Activated CD8-positive, alpha-beta memory T cell treated with anti-CD3 and anti-CD28 coated beads, Interleukin-2, amount 50 U/mL, for 1 hour (primary cell): Measurements from ENCODE around the gene FBXO4.
"Not testable (repeated sequence)": the region's sequence is repeated elsewhere in the genome, so short reads cannot be mapped to it uniquely, and the experiment has no call there.

Experiments
- DNase-seq: peaks from one replicate; pipeline ENCODE4 v3.0.0-alpha.2; 2020; ENCODE audit errors: extremely low read depth

FBXO4 gene

DNA sequence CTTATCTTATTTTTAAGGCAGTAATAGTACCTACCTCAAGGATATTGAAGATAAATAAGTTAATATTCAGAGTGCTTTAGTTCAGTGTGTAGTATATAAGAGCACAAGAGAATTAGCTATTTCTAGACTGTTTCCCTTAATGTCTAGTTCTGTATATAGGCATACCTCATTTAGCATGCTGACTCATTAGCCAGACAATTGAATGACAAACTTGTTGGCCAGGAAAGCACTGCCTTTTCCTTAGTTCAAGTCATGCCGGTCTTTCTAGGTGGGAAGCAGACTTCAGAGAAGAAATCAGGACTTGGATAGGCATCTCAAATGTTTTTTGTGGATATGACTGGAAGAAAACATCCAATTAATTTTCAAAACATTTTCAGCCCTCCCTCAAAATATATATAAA is 3.2 kb upstream of the FBXO4 start:
- DNase-seq: no peak

DNA sequence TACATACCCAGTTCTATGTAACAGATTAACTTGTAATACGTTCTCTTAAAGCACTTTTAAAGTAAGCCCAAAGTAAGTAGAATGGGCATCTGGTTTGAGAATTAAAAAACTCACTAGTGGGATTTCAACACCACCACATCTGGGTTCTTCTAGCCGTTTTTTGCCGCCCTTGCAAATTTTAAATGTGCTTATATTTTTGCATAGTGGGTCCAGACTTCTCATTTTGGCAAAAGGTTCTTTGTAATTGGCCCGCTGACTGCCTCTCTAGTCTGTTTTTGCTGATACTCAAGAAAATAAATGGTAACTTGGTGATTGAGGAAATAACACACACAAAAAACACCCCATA is 582 bp upstream of the FBXO4 start:
- DNase-seq: no peak

DNA sequence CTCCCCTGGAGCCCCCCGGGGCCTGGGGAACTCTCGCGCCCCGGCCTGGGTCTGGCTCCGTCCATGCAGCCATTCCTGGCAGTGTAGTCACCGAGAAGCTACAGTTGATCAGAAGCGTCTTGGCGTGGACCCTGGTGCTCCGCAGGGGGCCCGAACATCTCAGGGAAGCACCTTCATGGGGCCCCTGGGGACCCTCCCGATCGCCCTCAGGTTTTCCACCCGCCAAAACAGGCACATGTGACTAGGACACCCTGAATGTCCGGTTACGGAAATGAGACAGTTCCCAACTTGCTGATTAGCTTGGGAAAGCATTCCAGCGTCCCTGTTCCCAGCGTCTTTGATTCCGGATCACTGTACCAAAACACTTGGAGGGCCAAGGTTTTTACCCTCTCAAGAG is 472 bp downstream of the FBXO4 start:
- DNase-seq: no peak

DNA sequence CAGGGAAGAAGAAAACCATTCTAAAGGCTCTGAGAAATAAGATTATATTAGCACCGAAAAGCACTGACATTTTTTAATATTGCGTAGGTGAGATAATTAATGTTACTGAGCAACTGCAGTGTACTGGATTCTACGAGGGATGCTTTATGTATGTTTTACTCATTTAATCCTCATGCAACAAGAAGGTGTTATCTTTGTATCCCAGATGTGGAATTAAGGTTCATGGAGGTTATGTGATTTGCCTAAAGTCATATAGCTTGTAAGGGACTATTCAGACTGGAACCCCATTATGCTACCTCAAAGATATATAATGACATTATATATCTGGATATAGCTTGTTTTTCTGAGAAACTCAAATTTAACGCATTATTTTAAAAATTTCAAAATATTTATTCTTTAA is 2.5 kb downstream of the FBXO4 start:
- DNase-seq: no peak

DNA sequence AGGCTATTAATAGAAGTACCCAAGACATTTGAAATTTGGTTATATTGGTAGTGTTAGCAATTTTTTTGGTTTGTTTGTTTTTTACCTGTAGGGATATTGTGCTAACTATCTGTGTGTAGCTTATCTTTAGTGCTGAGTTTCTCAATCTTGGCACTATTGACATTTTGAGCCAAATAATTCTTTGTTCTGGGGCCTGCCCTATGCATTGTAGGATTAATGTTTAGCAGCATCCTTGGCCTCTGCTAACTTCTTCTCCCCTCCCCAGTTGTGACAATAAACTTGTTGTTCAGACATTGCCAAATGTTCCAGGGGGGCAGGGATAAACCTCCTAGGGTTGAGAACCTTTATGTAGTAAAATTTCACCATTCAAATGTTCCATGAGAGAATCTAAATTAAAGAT is 4.0 kb downstream of the FBXO4 start:
- DNase-seq: no peak

DNA sequence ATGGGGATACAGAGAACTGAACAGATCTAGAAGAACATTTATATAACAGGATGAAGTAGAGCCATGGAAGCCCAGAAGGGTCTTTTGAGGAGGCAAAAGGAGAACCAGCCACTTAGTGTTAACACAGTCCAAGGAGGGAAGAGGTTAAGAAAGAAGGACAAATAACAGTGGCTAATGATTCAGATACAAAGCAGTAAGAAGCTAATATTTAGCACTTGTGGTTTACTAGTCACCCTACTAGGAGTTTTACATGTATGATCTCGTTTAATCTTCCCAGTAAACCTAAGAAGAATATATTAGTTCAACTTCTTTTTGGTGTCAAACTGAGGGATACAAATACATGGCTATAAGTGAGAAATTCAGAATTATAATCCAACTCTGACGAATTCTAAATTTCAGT is 7.7 kb downstream of the FBXO4 start:
- DNase-seq: no peak

DNA sequence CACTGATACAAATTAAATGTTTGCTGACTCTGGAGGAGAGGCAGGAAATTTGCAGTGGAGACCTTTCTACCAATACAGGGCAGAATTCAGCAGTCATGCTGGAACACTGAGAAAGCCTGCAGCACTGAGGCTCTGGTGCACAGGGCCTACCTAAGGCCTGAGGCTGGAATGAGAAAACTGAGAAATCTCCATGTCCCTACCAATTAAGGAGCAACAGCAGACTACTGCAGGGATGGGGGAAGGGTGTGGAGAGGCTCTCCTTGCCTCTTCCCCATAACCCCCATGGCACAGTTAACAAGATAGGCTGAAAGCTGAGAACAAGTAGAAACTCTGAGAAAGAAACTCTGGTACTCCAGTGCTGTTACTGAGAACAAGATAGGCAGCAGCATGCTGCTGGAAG is 10.5 kb downstream of the FBXO4 start:
- DNase-seq: no peak

DNA sequence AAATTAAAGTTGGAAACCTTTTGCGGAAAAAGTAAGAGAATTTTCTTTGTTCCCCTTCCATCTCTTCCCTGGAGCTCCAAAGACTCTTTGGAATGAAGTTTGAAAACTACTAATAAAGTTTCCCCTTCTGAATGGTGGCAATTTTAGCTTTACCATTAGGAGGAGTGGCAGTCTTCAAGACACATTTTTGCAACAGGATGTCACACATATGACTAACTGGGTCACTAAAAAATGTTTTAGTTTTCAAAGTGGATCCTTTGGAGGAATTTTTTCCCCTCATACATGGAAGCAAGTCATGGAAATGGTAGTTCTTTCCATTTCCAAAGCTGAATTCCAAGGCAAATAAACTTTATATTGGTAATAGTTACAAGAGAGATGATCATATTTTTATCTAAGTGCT is 15.6 kb downstream of the FBXO4 start:
- DNase-seq: no peak

DNA sequence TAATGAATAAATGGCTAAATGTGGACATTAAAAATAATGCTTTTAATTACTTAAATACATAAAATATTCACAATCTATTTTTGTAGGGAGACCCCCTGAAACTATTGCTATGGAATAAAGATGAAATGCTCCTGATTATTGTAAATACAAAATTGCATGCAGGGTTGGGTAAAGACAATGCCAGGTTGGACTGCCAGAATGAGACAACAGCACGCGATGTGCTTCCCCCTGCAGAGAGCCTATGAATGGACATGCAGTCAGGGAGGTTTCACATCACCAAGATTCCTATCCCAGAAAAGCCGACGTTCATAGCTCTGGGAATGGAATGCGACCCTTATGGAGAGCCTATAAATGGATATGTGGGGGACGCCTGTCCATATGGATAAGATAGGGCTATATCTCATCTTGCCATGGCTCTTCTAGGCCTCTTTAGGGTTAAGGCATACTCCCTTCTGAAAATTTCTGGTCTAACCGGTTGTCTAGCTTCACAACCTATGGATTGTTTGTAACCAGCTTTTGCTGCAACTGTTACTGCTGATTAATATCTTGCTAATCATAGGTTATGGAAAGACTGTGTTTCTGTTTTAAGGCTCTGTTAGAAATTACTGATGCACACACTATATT is 20.4 kb downstream of the FBXO4 start:
- DNase-seq: not testable (repeated sequence)

DNA sequence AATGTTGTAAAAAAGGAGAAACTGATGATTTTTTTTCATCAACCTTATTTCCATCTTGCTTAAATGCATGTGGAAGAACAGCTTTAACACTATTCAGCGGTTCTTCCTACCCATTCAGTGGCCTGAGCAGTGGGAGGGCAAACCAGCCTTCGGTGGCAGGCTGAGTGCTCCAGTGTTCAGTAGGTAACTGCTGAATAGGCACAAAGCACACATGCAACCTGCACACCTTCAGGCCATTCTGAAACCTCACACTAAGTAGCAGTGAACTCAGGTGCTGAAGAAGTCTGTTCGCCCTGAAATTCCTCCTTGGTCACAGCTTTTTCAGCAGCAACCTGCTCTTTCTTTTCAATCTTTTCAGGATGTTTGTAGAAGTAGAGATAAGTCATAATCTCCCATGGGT is 26.1 kb downstream of the FBXO4 start:
- no peak for DNase-seq

DNA sequence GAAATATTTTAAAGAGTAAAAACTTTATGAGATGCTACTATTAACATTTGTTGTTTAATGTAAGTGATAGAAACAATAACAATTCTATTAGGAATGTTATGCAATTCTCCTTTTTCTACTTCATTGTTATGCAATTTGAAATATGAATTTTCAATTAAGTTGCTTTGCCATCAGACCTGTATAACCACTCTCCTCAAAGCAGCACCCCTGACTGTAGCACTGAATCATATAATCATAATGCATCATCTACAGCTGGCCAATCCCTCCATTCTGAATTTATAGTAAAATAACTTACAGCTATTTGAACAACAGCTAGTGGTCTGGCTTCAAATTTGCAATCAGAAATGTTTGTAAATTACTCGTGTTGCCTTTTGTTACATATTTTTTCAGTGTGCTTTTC is 29.2 kb downstream of the FBXO4 start:
- no peak for DNase-seq

DNA sequence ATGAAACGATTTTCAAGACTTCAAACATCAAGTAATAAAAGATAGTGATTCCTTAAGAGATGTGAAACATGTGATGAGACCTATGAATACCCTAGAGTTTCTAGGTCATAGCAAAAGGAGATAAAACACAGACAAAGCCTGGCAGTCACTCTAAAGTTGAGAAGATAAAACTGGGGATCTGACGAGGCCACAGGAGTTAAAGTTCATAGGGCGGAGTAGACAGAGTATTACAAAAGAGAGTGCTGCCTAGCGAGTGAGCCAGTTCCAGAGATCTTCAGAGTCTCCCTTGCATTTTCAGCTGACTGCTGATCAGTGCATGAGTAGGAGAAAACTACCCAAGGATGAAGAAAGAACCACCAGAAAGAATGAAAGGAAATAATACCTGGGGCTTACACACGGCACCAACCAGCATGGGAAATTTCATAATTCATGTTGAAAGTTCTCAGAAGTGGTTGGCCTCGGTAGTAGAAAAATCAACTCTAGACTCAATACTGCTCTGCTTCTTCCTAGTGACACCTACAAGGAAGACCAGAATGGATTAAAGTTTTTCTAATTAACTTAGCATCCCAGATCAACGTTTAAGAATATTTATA is 30.4 kb downstream of the FBXO4 start:
- no peak for DNase-seq

DNA sequence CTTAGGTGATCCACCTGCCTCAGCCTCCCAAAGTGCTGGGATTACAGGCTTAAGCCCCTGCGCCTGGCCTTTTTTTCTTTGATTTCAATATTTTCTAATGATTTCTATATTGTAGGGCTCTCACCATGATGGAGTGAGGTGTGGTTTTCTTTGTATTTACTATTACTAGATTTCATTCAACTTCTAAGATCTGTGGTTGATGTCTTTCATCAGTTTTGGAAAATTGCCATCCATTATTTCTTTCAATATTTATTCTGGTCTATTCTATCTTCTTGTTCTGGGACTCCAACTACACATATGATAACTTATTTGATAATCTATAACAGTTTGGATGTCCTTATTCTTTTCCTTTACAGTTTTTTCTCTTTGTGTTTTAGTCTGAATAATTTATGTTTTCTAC is 31.9 kb downstream of the FBXO4 start:
- no peak for DNase-seq

DNA sequence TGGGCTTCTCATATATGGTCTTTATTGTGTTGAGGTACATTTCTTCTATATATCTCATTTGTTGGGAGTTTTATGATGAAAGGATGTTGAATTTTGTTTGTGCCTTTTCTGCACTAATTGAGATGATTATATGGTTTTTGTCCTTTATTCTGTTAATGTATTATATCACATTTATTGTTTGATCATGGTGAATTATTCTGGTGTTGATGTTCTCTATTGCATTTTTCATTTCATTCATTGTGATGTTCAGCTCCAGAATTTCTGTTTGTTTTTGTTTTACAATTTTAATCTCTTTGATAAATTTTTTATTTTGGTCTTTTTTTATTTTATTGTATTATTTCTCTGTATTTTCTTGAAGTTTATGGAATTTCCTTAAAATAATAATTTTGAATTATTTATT is 35.4 kb downstream of the FBXO4 start:
- DNase-seq: no peak

DNA sequence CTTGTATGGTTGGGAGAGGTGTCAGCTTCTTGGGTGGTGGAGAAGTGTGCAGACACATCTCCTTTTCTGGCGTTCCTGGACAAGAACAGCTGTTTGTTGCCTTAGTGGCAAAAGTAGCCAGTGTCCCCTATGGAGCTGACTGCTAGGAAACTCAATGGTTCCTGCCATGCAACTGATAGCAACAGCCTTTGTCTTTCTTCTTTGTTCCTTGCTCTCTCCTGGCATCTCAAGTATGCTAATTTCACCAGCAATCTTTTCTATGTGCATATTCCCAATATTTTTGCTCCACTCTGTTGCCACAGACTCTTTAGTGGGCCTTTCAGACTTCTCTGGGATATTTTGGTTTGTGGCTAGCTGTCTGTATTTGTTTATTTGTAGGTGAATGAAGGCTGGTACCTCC is 36.7 kb downstream of the FBXO4 start:
- DNase-seq: no peak

DNA sequence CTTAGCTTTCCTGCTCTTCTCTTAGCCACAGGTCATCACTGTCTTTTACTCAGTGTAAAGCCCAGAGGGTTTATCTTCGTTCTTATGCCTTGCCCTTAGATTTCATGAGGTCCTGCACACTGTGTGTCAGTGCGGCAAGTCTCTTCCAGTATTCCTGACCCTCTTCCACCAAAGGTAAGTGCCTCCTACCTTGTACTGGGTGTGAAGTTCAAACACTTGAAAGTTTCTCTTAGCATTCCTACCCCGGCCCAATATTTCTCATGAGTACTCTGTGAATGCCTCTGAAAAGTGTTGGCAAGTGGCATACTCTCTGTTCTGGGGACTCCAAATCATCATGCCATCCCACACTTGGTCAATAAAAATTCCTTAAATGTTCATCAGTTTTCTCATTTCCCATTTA is 37.4 kb downstream of the FBXO4 start:
- no peak for DNase-seq

DNA sequence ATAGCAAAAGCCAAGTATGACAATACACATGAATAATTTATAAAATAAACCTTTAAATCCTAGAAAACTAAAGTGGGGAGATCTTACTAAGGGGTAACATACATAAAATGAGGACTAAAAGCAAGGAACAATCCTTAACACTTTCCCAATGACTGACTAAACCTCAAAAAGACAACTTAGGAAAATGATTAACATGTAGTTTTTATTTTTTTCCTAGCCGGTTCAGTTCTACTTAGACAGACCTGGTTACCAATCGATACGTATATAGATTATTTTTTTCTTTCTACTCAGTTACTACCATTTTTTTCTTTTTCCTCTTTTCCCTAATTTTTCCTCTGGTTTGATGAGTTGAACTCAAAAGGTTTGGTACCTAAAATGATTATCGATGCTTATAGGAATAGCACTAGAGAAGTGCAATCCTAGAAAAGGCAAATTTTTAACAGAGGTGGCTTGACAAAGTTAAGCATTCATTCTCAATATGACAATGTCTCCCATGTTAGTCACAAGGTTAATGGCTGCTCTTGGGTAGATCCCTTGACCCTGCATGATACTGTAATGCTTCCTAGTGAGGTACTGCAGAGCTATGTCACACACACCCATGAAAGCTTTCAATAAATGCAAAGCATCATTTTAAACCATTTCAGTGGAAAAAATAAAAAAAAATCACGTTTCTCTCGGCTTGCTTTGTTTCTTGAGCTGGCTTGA is 41.5 kb downstream of the FBXO4 start:
- DNase-seq: no peak

DNA sequence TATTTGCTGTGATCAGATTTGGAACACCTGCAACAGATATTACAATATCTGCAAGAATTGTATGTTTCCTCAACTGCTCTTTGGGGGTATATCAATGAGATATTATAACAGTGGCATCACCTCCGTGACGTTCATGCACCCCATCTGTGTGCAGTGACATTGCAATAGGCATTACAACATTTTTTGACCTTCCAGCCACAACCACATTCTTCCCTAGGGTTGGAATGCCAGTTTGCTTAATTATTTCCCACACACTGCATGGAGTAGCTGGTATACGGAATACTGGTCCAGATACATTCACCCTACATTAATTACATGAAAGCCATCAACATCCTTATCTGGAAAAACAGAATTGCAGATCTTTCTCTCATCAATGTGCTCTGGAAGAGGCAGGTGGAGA is 42.3 kb downstream of the FBXO4 start:
- DNase-seq: no peak

DNA sequence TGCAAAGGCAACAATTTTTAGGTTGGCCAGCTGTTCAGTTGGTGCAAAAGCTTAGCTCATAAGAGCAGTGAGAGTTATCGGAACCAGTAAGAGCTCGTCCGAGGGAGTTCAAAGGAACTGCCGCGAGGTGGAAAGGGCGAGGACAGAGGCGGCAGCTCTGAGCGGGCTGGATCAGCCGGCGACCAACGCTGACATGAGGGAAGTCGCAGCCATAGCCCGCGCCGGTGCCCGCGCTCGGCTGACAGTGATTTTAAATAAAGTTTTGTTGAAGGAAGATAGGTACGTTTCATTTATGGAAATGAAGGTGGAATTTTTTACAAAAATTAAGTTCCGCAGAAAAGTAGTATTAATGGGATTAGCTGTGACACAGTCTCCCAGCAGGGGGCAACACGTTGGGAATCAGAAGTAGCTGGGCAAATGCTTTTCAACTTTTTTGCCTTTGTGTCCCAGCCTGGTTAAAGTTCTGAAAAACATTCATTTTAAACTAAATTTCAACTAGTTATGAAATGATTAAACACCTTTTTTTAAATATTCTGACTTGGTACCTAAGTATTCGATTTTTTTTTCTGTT is 43.2 kb downstream of the FBXO4 start:
- no peak for DNase-seq

DNA sequence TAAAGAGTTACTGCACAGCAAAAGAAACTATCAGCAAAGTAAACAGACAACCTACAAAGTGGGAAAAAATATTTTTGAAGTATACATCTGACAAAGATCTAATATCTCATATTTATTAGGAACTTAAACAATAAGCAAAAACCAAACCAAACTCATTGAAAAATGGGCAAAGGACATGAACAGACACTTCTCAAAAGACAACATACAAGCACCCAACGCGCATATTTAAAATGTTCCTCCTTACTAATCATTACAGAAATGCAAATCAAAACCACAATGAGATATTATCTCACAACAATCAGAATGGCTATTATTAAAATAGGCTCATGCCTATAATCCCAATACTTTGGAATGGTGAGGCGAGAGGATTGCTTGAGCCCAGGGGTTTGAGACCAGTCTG is 48.0 kb downstream of the FBXO4 start:
- DNase-seq: no peak

DNA sequence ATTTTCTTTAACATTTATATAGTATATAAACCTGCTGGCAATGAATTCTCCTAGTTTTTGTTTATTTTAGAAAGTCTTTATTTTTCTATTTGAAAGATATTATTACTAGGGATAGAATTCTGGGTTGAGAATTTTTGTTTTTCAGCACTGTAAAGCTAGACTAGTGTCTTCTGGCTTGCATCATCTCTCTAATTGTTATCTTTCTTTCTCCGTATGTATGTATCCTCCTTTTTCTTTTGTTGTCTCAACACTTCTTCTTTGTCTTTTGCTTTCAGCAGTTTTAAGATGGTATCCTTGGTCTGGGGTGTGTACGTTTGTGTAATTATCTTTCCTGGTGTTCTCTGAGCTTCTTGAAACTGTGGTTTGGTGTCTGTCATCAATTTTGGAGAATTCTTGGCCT is 48.8 kb downstream of the FBXO4 start:
- DNase-seq: no peak

DNA sequence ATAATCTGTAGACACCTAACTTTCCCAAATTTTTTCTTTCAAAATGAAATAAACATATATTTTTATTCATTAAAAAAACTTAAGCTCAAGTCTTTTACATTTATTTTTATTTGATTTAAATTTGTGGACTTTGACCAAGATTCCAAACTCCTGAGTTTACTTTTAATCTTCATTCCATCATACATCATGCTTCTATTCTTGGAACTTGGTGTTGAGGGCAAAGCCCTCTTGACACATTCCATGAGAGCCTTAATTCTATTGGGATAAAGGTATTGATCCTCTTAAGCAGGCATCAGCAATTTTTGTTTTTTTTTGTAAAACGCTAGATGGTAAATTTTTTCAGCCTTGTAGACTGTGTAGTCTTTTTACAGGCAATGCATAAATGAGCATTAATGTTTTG is 53.6 kb downstream of the FBXO4 start:
- no peak for DNase-seq

DNA sequence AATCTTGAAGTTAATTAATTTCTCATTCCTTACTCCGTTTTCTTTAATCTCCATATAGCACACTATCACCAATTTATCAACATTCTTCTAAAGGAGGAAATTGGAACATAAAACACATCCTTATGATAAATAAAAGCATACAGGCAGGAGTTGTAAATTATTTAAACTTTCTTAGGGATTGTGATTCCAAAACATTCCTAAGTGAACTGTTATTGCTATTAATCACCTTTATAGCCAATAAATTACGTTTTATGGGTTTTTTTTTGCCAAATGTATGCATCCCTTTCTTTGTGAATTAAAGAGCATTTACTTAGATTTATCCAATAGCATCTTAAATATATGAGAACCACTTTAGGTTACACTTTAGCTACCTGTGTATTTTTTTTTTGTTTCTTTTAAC is 55.3 kb downstream of the FBXO4 start:
- no peak for DNase-seq
